K562 (cell line): ENCODE measurements around the gene ATXN7. TPM values are rescaled to one million over a fixed set of nuclear protein-coding genes. Genes with fewer than 3 reads are reported as not detected.

Source experiments
- ATAC-seq: fragments of 200-7000 bp; cut with Tn5 transposase; 3 replicates; pipeline ENCODE4 v1.9.1; 2020; ENCODE audit warnings: moderate library complexity
- BruUV-seq: library from RNA; stranded (reverse); fragments of 400-500 nt; replicated peaks from 2 replicates; lab custom pipeline; 2021; lab: Mats Ljungman, UMichigan
- CTCF ChIA-PET: fragments of 300-600 bp; formaldehyde crosslinking; extraction: SDS; loops from one replicate; lab custom pipeline; 2021; ENCODE audit warnings: low intra/inter-chr PET ratio; lab: Yijun Ruan, JAX
- POLR2A ChIA-PET: fragments of 300-600, 350-650 bp; sonication (Branson Sonifier 250); formaldehyde crosslinking; extraction: SDS; loops from one replicate; lab custom pipeline; 2021; ENCODE audit warnings: antibody characterized with exemption, inconsistent platforms; lab: Yijun Ruan, JAX
- DNase-seq, 4 experiments: peaks; one replicate each; pipeline versions ENCODE4 v3.0.0 to v3.0.0-alpha.2; 2011 to 2018; ENCODE audit warnings: low spot score in 3 of 4, mixed read lengths in 3 of 4; ENCODE audit errors: extremely low read depth in 1 of 4
- FAIRE-seq: peaks from 2 replicates; lab custom pipeline; 2011; peaks lifted over from hg19 to GRCh38; lab: Jason Lieb, UNC
- H2AFZ ChIP-seq: 2 replicates; pipeline ENCODE4 v1.6.0; 2011; ENCODE audit warnings: low read depth, low read length, control low read depth, inconsistent platforms
- H3K27ac ChIP-seq: fragments of 200-600 bp; 3 replicates; pipeline ENCODE4 v1.8.0; 2011; ENCODE audit warnings: low read depth, mild to moderate bottlenecking, control low read depth, inconsistent platforms, low read length, moderate library complexity, mixed read lengths; ENCODE audit errors: extremely low read depth
- H3K27me3 ChIP-seq, 2 experiments: fragments of 300-600 bp in 1 of 2; 2 replicates in 1 of 2; 3 replicates in 1 of 2; pipeline versions ENCODE4 v1.6.0 to v1.8.0; 2011; ENCODE audit warnings: inconsistent platforms in 2 of 2, low read length in 2 of 2, mild to moderate bottlenecking in 1 of 2, mixed read lengths in 1 of 2, moderate library complexity in 1 of 2; ENCODE audit not compliant: control insufficient read depth in 2 of 2, insufficient read depth in 2 of 2
- H3K36me3 ChIP-seq: fragments of 300-600 bp; 3 replicates; pipeline ENCODE4 v1.8.0; 2011; ENCODE audit warnings: mild to moderate bottlenecking, low read length, inconsistent platforms; ENCODE audit not compliant: control insufficient read depth, insufficient read depth
- H3K4me1 ChIP-seq, 2 experiments: fragments of 200-600 bp in 1 of 2; replicated peaks in 1 of 2; 2 replicates in 1 of 2; 3 replicates in 1 of 2; pipeline versions ENCODE4 v1.5.1 to v1.8.0; 2011; ENCODE audit warnings: inconsistent platforms in 2 of 2, low read length in 2 of 2, mild to moderate bottlenecking in 1 of 2, mixed read lengths in 1 of 2, moderate library complexity in 1 of 2; ENCODE audit not compliant: control insufficient read depth in 2 of 2, insufficient read depth in 2 of 2
- H3K4me2 ChIP-seq: 2 replicates; pipeline ENCODE4 v1.6.1; 2011; ENCODE audit warnings: low read length, control low read depth, inconsistent platforms, mixed read lengths; ENCODE audit not compliant: insufficient read depth
- H3K4me3 ChIP-seq: fragments of 200-600 bp; sonication (generic), shearing (Covaris generic); 2 replicates; pipeline ENCODE4 v1.5.1; 2016; ENCODE audit warnings: control low read depth, inconsistent platforms
- H3K79me2 ChIP-seq: fragments of 200-600 bp; 3 replicates; pipeline ENCODE4 v1.8.0; 2011; ENCODE audit warnings: low read length, inconsistent platforms; ENCODE audit not compliant: control insufficient read depth, insufficient read depth
- H3K9ac ChIP-seq, 2 experiments: 2 replicates each; pipeline versions ENCODE4 v1.6.0 to v1.6.1; 2011; ENCODE audit warnings: low read depth in 2 of 2, low read length in 2 of 2, control low read depth in 1 of 2, inconsistent platforms in 1 of 2, mild to moderate bottlenecking in 1 of 2, mixed read lengths in 1 of 2; ENCODE audit not compliant: insufficient read depth in 1 of 2
- H3K9me1 ChIP-seq: one replicate; pipeline ENCODE4 v1.6.0; 2011; ENCODE audit warnings: inconsistent platforms, mild to moderate bottlenecking, low read length, moderate library complexity; ENCODE audit not compliant: control insufficient read depth, insufficient read depth
- H3K9me3 ChIP-seq: replicated peaks from 2 replicates; pipeline ENCODE4 v1.5.1; 2011; ENCODE audit warnings: low read depth, low read length, inconsistent platforms; ENCODE audit not compliant: control insufficient read depth, insufficient read depth
- H4K20me1 ChIP-seq: replicated peaks from 2 replicates; pipeline ENCODE4 v1.6.1; 2011; ENCODE audit warnings: low read length, inconsistent platforms, mixed read lengths; ENCODE audit not compliant: control insufficient read depth, insufficient read depth
- BACH1 ChIP-seq: fragments of 200-800 bp; sonication (Bioruptor generic); IDR thresholded peaks from 2 replicates; pipeline ENCODE4 v1.6.1; 2016; ENCODE audit warnings: missing genetic modification characterization, missing compliant biosample characterization
- NFE2 ChIP-seq: IDR thresholded peaks from 2 replicates; pipeline ENCODE4 v1.6.1; 2014; ENCODE audit warnings: antibody characterized with exemption, low read depth
- ZNF212 ChIP-seq: fragments of 450-650 bp; formaldehyde crosslinking; IDR thresholded peaks from 2 replicates; pipeline ENCODE4 v1.4.0; 2020; ENCODE audit warnings: mild to moderate bottlenecking
- ZNF354B ChIP-seq: fragments of 250-450 bp; sonication (Bioruptor Pico); IDR thresholded peaks from 2 replicates; pipeline ENCODE4 v1.4.0; 2020
- WGBS: fragments of 100-300 bp; shearing (Covaris generic); methylation state at CpG from one replicate; pipeline ENCODE4 v1.1.6; 2016; ENCODE audit warnings: low coverage, mixed read lengths; ENCODE audit not compliant: insufficient coverage; ENCODE audit errors: missing lambda C conversion rate; 5-methylcytosine and 5-hydroxymethylcytosine counted together
- in situ Hi-C: fragments of 300-500 bp; cut with MboI; formaldehyde crosslinking; loops from 4 replicates; pipeline ENCODE4 v1.15.0; 2018; ENCODE audit warnings: inconsistent platforms, mixed read lengths
- intact Hi-C: fragments of 100-400 bp; cut with micrococcal nuclease; formaldehyde crosslinking; loops from 2 replicates; pipeline ENCODE4 v1.14.2; 2022
- polyA plus RNA-seq, 8 experiments: library from polyadenylated mRNA; depleted of rRNA in 4 of 8; stranded (reverse) in 5 of 8; unstranded in 3 of 8; fragments of >200 nt; fragmentation: Nextera tagmentation in 2 of 8; fragmentation: Illumina TruSeq in 1 of 8; extraction: Ambion mirVana in 2 of 8; extraction: Trizol in 1 of 8; gene quantifications; 2 replicates each; pipeline versions ENCODE4 v1.2.1 to v1.2.3, GENCODE V29; 2011 to 2014; ENCODE audit warnings: inconsistent platforms in 1 of 8, missing spikeins in 1 of 8
- total RNA-seq, 7 experiments: library from RNA; depleted of rRNA in 6 of 7; stranded (reverse); fragments of >200 nt in 6 of 7; fragmentation: Illumina TruSeq in 2 of 7; extraction: Trizol in 2 of 7; gene quantifications; 2 replicates each; pipeline versions ENCODE4 v1.2.1 to v1.2.3, GENCODE V29; 2011 to 2021; ENCODE audit warnings: low replicate concordance in 1 of 7

Gene ATXN7
- total and polyA plus RNA-seq, 9 of the 15 experiments (the other 6 are each of a cell fraction or from before 2014, with no cell fraction given), result 0.41 to 9.2 (median 6.7) TPM

DNA sequence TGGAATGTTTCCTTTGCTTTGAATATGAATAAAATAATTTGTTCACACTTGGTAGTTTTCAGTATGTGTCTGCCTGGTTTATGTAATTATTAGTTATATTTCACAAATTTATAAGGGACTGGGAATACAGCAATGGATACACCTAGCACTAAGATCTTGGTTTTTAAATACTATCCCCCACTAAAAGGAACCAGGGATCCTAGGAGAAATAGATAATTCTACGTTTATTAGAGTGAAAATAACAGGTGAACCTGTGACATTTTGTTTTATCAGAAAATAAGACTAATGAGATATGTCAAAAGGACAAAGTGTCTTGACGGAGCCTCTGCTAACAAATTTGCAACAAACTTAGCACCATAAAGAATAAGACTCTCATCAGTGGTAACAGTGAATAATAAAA, 156.2 kb downstream of the ATXN7 start (continued):
- TF ChIP-seq ZNF354B (CRISPR knock-in tag), result no peak

DNA sequence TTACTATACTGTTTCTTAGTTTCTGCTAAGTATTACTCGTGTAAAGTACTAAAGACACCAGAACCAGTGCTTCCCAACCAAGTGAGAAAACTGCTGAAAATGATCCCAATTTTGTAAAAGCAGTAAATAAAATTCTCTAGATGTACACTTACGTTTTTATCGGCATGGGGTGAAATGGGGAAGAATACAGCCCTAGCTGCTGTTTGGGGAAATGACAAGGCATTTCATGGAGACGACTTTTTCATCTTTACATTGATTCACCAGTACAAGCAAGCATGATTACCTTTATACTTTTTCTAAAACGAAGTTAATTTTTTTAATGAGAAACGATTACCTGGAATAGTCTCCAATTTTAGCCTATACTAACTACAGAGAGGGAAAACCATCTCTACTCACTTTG, 158.3 kb downstream of the ATXN7 start:
- Histone ChIP-seq H3K79me2 (peaks cover 47% of the 10 kb centered on the region), H4K20me1 (peaks cover 3% of the 10 kb centered on the region; the same call in 1 of the 2 replicates), H3K9ac (peak overlapping the region; percentile 85 to 99), H2AFZ (no peak overlapping the region), H3K4me1 (no peaks in the 10 kb centered on the region; a peak in 3 of 5 replicates), H3K4me3 (peak overlapping the region; percentile 64), H3K36me3 (peaks cover 52% of the 10 kb centered on the region), H3K9me3 (no peaks in the 10 kb centered on the region), H3K9me1 (no peaks in the 10 kb centered on the region), H3K27ac (peak overlapping the region; percentile 89; the same call in 2 of the 3 replicates), H3K27me3 (no peaks in the 10 kb centered on the region), H3K4me2 (peak overlapping the region; percentile 90)
- ChIA-PET POLR2A (no interaction called here), CTCF (no interaction called here)
- in situ Hi-C loops, result no loop called here
- ATAC-seq, result 0 out of 3 replicates have a peak, but pooled peaks have one; percentile 15
- DNase-seq, result no peak
- intact Hi-C loops, result no loop called here
- FAIRE-seq, result no peak
- TF ChIP-seq NFE2 (peak; percentile 58), BACH1 (tag) (0 out of 2 replicates have a peak, but pooled peaks have one; percentile 26), ZNF212 (no peak)
- BruUV-seq, result no TSS peak
- WGBS, result 23% methylated on average over 5 of the region's 6 CpGs
